ENCODE data around the gene CLDN14.

Gene CLDN14

DNA sequence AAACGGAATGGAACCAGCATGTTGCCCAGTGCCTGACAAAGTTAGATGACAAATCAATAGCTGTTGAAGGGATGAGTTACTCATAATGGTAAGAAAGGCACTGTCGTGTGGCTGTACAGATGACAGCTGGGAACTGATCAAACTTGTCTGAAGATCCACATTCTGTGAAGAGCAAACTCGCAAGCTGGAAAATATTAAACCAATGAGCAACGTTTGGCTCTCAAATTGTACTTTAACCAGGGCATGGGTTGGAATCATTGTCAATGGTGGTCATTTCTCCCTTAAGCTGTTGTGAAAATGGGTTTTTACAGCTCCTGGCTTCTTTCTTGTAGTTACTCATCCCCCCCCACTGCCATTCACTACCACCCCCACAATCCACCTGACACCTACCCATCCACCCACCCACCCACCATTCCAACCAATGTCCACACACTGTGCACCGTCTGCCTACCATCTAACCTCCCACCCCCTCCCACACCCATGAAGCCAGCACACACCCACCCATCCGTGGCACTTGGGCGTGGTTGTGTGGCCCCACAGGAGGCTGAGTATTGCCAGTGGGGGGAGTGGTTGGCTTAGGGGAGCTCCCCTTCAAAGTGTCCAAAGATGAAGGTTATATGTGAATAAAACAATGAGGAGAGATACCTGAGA, 46.7 kb downstream of the CLDN14 start:
- DNase-seq (ENCODE audit: low read depth in 2 of 2), result no peak

DNA sequence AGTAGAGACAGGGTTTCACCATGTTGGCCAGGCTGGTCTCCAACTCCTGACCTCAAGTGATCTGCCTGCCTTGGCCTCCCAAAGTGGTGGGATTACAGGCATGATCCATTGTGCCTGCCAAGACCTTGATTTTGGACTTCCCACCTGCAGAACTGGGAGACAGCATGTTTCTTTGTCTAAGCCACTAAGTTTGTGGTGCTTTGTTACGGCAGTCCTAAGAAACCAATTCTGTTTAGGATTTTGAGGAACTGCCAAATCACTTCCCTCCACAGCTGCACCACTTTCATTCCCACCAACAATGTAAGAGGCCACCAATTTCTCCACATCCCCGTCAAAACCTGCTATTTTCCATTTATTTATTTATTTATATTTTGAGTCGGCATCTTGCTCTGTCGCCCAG, 48.7 kb downstream of the CLDN14 start:
- DNase-seq (ENCODE audit: low read depth in 2 of 2), result no peak

DNA sequence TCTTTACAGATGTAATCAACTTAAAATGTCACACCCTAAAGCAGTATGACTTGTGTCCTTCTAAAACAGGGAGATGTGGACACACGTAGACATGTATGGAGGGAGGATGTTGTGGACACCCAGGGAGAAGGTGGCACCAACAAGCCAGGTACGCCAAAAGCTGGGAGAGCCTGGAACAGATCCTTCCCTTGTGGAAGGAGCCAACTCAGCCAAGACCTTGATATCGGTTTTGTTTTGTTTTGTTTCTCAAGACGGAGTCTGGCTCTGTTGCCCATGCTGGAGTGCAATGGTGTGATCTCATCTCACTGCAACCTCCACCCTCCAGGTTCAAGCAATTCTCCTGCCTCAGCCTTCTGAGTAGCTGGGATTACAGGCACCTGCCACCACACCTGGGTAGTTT, 49.1 kb downstream of the CLDN14 start:
- DNase-seq (ENCODE audit: low read depth in 2 of 2), result no peak

DNA sequence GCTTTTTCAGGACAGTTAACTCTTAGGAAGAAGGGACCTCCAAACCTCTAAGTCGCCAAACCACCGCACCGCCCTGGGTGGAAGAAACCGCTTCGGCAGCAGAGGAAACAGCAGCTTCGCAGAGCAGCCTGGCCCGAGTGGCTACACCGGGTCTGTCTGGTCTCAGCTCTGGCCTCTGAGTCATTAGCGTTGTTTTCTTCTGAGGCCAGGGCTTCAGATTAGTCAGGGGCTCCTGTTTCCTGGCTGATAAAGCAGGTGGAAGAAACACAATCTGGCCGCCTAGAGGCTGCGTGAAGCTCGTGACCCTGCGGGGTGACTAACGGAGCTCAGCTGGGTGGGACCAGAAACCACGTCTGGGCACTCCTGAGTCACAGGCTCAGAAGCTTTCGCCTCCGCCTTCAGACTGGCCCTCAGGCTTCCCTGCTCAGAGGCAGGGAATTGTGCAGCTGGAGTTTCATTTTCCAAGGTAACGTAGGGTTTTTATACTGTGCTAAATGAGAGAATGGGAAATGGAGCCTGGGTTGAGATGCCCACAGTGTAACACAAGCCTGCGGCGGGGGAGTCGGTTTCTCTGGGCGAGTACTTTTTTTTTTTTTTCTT, 49.9 kb downstream of the CLDN14 start:
- DNase-seq (ENCODE audit: low read depth in 2 of 2), result peak; percentile 38 to 45

DNA sequence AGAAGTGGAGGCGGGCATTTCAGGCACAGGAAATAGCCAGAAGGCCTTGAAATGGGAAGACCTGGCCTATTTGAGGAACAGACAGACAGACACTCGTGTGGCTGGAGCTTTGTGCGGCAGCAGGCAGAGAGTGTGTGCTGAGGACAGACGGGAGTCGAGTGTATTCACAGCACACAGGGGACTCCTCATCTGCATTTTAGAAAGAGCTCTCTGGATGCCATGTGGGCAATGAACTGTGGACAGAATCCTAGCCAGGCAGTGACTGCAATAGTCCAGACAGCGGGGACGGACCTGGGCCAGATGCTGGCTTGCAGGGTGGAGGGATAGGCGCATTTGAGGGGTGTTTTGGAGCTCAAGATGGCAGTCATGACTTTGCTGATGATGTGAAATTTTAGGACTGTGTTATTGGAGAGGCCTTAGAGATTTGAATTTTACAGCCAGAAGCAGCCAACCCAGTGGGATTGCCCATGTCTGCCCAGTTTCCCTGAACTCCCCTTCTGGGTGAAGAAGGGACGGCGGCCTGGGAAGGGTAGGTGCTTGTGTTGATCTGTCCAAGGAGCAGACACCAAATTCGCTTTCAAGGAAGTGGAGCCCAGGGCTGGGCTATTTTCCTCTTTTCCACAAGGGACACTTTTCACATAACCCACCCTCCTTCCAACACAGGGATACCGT, 51.0 kb downstream of the CLDN14 start:
- no peak for DNase-seq (ENCODE audit: low read depth in 2 of 2)

DNA sequence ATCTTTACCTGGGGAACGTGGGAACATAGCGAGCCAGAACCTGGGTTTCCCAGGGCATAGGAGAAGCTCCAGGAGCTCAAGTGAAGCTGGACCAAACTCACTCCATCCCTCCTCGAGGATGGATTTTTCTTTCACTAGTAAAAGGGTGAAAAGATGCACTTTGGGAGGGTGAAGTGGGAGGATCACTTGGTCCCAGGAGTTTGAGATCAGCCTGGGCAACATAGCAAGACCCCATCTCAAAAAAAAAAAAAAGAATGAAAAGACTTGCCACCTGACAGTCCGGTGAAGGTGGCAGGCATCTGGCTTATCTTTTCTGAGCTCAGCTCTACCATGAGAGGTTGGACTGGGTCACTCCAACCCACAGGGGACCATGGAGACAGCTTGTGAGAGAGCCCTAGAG, 52.4 kb downstream of the CLDN14 start:
- DNase-seq (ENCODE audit: low read depth in 2 of 2), result no peak

DNA sequence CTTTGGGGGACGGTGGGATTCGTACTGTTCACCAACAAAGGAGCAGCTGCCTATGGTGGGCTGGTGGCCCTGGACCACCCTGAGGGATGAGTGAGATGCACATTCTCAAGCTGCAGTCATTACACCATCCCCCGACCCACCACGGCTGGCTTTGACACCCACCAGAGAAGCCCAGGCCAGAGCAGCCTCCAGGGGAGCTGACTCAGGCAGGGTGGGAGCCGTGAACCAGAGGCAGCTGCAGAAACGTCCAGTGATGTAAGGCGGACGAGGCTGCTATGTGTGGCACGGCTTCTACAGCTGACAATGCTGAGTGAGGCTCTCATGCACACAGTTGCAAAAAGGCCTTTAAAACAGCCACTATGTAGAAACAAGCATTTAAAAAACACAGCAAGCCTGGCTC, 54.6 kb downstream of the CLDN14 start:
- no peak for DNase-seq (ENCODE audit: low read depth in 2 of 2)

DNA sequence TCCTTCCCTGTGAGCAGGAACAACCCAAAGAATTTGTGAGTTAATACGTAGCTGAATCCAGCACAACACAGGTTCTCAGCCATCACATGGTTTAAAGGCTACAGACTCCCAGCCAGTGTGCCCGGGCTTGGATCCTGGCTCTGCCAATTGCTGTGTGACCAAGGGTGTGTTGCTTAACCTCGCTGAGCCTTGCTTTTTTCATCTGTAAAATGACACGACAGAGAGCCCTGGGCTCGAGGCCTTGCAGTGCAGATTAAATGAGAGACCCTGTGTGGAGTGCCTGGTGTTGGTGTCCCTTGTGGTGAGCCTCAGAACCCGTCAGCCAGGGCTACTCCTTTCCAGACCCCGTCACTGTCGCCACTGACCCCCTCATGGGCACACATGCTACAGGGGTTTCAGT, 55.3 kb downstream of the CLDN14 start:
- DNase-seq (ENCODE audit: low read depth in 2 of 2), result no peak

DNA sequence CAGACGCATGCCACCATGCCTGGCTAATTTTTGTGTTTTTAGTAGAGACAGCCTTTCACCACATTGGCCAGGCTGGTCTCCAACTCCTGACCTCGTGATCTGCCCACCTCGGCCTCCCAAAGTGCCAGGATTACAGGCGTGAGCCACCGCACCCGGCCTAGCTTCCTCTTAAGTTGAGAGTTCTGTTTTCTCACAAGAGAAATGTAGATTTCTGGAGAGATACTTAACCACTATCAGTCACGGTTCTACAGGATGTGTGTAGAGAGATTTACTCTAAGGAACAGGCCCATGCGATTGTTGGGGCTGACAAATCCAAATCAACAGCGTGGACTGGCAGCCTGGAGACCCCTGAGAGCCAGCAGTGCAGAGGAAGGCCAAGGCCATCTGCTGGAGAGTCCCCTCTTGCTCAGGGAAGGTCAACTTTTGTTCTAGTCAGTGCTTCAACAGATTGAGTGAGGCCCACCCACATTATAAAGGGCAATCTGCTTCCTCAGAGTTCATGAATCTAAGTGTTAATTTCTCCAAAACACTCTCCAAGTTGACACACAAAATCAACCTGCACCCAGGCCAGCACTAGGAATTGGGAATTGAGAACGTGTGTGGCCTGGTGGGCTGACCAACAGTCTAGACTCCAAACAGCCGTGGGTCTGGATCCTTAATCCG, 56.0 kb downstream of the CLDN14 start:
- DNase-seq (ENCODE audit: low read depth in 2 of 2), result no peak

DNA sequence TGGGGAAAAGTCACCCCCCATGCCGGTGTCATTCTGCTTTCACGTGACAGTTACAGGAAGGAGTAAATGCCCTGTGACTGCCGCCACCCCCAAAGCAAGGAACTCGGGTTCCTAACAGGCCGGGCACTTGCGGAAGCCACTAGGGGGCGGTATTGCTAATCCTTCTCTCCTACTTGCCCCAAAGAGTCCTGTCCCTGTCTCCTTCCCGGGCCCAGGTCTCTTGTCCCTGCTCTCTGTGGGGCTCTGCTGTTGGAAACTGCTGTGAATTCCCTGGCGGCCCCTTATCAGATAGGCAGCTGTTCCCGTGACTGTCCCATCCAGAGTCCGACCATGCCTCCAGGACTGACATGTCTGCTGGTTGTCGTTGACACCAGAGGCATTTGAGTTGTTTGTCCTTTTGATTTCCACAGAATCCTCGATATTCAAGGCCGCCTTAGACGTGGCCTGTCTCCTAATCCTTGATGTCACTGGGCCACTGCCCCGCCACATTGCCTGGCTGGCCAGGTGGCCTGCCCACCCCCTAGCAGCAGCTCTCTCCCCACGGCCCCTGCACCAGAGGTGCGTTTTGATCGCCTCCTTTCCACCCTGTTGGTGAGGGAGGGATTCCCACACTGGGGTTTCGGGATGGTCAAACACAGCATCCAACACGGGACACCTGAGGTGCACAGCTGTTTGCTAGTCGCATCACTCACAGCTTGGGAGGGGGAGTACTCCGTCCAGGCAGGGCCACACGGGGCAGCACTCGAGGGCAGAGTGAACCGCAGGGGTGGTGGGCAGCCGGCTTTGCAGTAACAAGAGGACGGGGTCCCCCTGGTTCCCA, 57.4 kb downstream of the CLDN14 start:
- DNase-seq (ENCODE audit: low read depth in 2 of 2), result no peak

DNA sequence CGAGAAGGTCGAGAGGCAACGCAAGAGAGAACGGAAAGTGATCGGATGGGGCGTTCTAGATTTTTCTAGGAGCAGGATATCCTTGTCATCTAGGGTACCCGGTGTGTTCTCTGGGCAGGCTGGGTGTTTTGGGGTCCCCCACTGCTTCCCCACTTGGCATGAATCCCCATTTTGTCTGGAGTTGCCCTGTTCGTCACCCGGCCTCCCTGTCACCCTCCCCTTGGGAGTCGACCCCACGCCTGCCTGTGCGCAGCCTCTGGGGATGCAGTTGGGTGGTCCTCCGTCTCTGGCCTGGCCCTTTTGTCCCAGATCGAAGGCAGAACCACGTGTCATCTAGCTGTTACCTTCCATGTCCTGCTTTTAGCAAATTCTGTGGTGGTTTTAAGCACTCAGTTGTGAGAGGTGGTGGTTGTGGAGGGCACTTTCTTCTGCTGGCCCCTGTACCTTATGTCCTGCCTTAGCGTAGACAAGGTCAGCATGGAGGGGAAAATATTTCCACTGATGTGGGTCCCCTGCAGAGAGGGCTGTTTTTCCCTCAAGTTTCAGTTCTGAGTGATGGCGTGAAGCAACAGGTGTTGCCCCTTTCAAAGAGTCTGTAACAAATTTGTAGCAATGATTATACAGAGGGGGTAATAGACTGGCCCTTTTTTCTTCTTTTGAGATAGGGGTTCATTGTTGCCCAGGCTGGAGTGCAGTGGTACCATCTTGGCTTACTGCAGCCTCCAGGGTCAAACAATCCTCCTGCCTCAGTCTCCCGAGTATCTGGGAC, 59.2 kb downstream of the CLDN14 start:
- DNase-seq (ENCODE audit: low read depth in 2 of 2), result no peak

DNA sequence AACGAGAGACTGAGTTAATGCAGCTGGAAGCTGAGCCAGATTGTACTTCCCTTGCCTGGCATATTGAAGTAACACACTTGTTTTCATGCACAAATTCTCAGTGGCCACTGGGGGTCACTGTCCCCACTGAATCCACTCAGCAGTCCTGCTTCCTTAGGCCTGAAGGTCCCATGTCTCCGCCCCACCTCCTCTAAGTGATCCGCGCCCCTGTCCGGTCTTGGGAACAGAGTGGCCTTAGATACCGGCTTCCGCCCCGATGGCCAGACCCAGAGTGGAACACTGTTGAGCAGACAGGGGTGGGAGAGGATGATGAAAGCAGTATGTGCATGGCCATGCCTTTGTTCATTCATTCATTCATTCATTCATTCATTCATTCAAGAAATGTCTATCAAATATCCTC, 59.9 kb downstream of the CLDN14 start:
- DNase-seq (ENCODE audit: low read depth in 2 of 2), result peak in 1 of 2 donors; percentile 14

DNA sequence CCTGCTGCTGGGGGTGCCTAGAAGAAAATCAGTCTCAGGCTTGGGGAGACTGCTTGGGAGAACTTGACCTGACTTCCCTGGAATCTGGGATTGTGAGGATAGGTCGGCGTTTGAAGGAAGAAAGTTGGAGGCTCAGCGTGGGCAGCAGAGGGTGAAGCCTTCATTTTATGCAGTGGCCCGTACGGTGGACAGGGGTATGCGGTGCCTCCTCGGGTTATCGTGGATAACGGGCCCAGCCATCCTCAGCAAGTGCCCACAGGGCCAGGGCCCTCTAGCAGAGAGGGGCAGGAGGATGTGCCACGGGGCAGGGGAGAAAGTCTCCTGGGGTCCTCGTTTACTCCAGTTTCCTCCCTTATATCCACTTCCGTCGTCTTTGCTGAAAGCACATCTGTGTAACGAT, 60.7 kb downstream of the CLDN14 start:
- DNase-seq (ENCODE audit: low read depth in 2 of 2), result no peak

DNA sequence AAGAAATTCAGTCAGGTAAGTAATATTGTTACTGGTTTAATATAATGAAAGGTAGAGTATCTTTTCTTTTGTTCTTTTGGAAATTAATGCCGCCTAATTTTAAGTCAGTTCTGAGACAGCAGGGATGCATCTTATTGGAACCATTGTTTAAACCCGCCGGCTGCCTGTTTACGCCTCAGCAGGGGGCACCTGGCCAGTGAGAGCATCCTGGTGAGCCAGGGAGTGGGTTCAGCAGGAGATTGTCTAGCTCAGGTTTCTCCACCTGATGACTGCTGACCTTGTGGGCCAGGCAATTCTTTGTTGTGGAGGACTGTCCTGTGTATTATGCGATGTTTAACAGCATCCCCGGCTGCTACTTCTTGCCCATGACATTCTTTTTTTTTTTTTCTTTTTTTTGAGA, 64.5 kb downstream of the CLDN14 start:
- DNase-seq (ENCODE audit: low read depth in 2 of 2), result no peak

DNA sequence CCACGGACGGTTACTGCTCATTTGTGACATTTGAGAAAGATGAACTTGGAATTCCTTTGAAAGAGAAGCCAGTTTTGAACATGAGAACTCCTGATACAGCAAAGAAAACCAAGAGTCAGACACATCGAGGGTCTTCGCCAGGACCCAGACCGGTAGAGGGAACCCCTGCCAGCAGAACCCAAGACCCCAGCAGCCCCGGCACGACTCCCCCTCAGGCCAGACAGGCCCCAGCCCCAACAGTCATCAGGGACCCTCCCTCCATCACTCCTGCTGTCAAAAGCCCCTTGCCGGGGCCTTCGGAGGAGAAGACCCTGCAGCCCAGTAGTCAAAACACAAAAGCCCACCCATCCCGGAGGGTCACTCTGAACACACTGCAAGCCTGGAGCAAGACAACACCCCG, 67.0 kb downstream of the CLDN14 start:
- DNase-seq (ENCODE audit: low read depth in 2 of 2), result no peak

DNA sequence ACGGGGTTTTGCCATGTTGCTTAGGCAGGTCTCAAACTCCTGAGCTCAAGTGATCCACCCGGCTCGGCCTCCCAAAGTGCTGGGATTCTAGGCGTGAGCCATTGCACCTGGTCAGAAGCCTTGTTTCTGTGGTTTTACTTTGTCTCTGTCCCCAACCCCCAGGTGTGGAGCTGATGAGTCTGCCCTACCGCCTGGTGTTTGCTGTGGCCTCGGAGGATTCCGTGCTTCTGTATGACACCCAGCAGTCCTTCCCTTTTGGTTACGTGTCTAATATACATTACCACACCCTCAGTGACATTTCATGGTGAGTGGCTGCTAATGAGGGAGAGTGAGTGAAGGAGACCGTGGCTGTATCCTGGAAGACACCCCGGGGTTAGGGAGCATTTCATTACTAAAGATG, 68.6 kb downstream of the CLDN14 start:
- DNase-seq (ENCODE audit: low read depth in 2 of 2), result no peak

Data from stimulated activated CD4-positive, alpha-beta T cell treated with anti-CD3 and anti-CD28 coated beads, Interleukin-1b, Interleukin-23, amount 100 ng/mL, for 4 hours (primary cell).